GM12878 (cell line): ENCODE measurements around the gene BRAT1. TPM values are rescaled to one million over a fixed set of nuclear protein-coding genes. Genes with fewer than 3 reads are reported as not detected.

ENCODE experiments used
- DPF2 ChIP-seq: fragments of 450-650 bp; IDR thresholded peaks from 2 replicates; pipeline ENCODE4 v1.6.1; 2017; ENCODE audit warnings: mild to moderate bottlenecking
- ELK1 ChIP-seq: IDR thresholded peaks from 2 replicates; pipeline ENCODE4 v1.6.1; 2012; ENCODE audit warnings: low read depth, low read length, improper control_type of control experiment
- JUND ChIP-seq: IDR thresholded peaks from 2 replicates; pipeline ENCODE4 v1.6.1; 2012; ENCODE audit warnings: low read depth, mild to moderate bottlenecking, low read length, improper control_type of control experiment, moderate library complexity
- NR2C1 ChIP-seq: fragments of 450-650 bp; IDR thresholded peaks from 2 replicates; pipeline ENCODE4 v1.6.1; 2017; ENCODE audit warnings: antibody characterized with exemption, mild to moderate bottlenecking, moderate library complexity
- POLR2A ChIP-seq: IDR thresholded peaks from 2 replicates; pipeline ENCODE4 v1.6.1; 2011; ENCODE audit warnings: low read depth, mild to moderate bottlenecking, low read length
- POU2F2 ChIP-seq: IDR thresholded peaks from 3 replicates; pipeline ENCODE4 v1.6.1; 2011; ENCODE audit warnings: low read depth, mild to moderate bottlenecking, low read length, borderline replicate concordance
- SMARCA5 ChIP-seq: fragments of 450-650 bp; IDR thresholded peaks from 2 replicates; pipeline ENCODE4 v1.6.1; 2017; ENCODE audit warnings: mild to moderate bottlenecking
- TARDBP ChIP-seq: IDR thresholded peaks from 2 replicates; pipeline ENCODE4 v1.6.1; 2016; ENCODE audit warnings: borderline replicate concordance
- TCF7 ChIP-seq: IDR thresholded peaks from 2 replicates; pipeline ENCODE4 v1.6.1; 2014; ENCODE audit warnings: antibody characterized with exemption, borderline replicate concordance
- ZNF384 ChIP-seq: IDR thresholded peaks from 2 replicates; pipeline ENCODE4 v1.6.1; 2012; ENCODE audit warnings: low read depth, mild to moderate bottlenecking, low read length, improper control_type of control experiment, borderline replicate concordance
- ZNF687 ChIP-seq: fragments of 450-650 bp; IDR thresholded peaks from 2 replicates; pipeline ENCODE4 v1.6.1; 2017; ENCODE audit warnings: mild to moderate bottlenecking, moderate library complexity
- polyA plus RNA-seq, 11 experiments: library from polyadenylated mRNA; depleted of rRNA in 4 of 11; unstranded in 6 of 11; stranded (reverse) in 5 of 11; fragments of >200 nt; fragmentation: Nextera tagmentation in 4 of 11; fragmentation: Illumina TruSeq in 1 of 11; extraction: Ambion mirVana in 4 of 11; extraction: Trizol in 1 of 11; gene quantifications; 1 replicate in 1 of 11; 2 replicates in 10 of 11; pipeline versions ENCODE4 v1.2.1 to v1.2.3, GENCODE V29; 2011 to 2016; ENCODE audit warnings: inconsistent platforms in 2 of 11, missing spikeins in 2 of 11, low read depth in 1 of 11
- total RNA-seq, 4 experiments: library from RNA; depleted of rRNA in 3 of 4; stranded (reverse); fragments of >200 nt in 3 of 4; fragmentation: Illumina TruSeq in 1 of 4; extraction: Trizol in 1 of 4; gene quantifications; 2 replicates each; pipeline versions ENCODE4 v1.2.1 to v1.2.3, GENCODE V29; 2013 to 2021

BRAT1 gene
- total and polyA plus RNA-seq, 10 of the 15 experiments (the other 5 are each of a cell fraction or from before 2014, with no cell fraction given): 0.13 to 53.3 (median 16.0) TPM

GRCh38 chr7:2509298-2509906 lies 45.9 kb downstream of the BRAT1 start (continued):
- no peak for TF ChIP-seq ZNF687
- TF ChIP-seq TARDBP: no peak
- TF ChIP-seq TCF7: no peak
- TF ChIP-seq POU2F2: no peak
- TF ChIP-seq ELK1: no peak
- TF ChIP-seq SMARCA5: no peak
- no peak for TF ChIP-seq NR2C1
- TF ChIP-seq POLR2A: no peak
- no peak for TF ChIP-seq ZNF384
- TF ChIP-seq DPF2: no peak
- TF ChIP-seq JUND: no peak
